Measurements from ENCODE around the gene SDK1. TPM values are rescaled to one million over a fixed set of nuclear protein-coding genes. Genes with fewer than 3 reads are reported as not detected.

Gene SDK1
- total and polyA plus RNA-seq, 10 of the 15 experiments (the other 5 are each of a cell fraction or from before 2014, with no cell fraction given) = 0.14 to 0.33 TPM; not detected in 8

GRCh38 chr7:3937146-3937545 is 636.1 kb downstream of the SDK1 start:
- WGBS (ENCODE audit: insufficient coverage, insufficient replicate concordance, low lambda C conversion rate, missing lambda C conversion rate) = 48% methylated on average over 7 of the region's 8 CpGs
- DNase-seq (ENCODE audit: low read depth, low spot score) = no peak
- Histone ChIP-seq H4K20me1 (ENCODE audit: control insufficient read depth, insufficient read depth) (no peaks in the 10 kb centered on the region), H3K9me3 (replicated peaks; ENCODE audit: control insufficient read depth, insufficient read depth, low read length) (no peaks in the 10 kb centered on the region; the same call in 2 of the 3 replicates), H2AFZ (ENCODE audit: control insufficient read depth, low read depth, low read length) (no peak overlapping the region), H3K79me2 (ENCODE audit: control insufficient read depth, insufficient read depth, low read length) (no peaks in the 10 kb centered on the region), H3K4me1 (ENCODE audit: control insufficient read depth, insufficient read depth, low read length) (no peaks in the 10 kb centered on the region), H3K4me2 (ENCODE audit: control insufficient read depth, insufficient read depth) (no peak overlapping the region), H3K27me3 (replicated peaks in 1 of 2; ENCODE audit: control insufficient read depth in 2 of 2, insufficient read depth in 2 of 2, low read length in 1 of 2) (no peaks in the 10 kb centered on the region), H3K36me3 (ENCODE audit: control insufficient read depth in 2 of 2, insufficient read depth in 2 of 2, low read length in 1 of 2) (no peaks in the 10 kb centered on the region), H3K27ac (ENCODE audit: control insufficient read depth, insufficient read depth) (no peak overlapping the region), H3K4me3 (no peak overlapping the region), H3K9ac (ENCODE audit: control insufficient read depth, insufficient read depth, low read length) (no peak overlapping the region)
- TF ChIP-seq E2F4 (IDR thresholded peaks at IDR 0.05; ENCODE audit: low read depth, low read length) = no peak
- TF ChIP-seq TARDBP (IDR thresholded peaks at IDR 0.05; ENCODE audit: borderline replicate concordance) = no peak
- no peak for TF ChIP-seq CBFB (IDR thresholded peaks at IDR 0.05; ENCODE audit: low read depth)
- TF ChIP-seq PBX3 (IDR thresholded peaks at IDR 0.05; ENCODE audit: insufficient replicate concordance, low read depth, low read length) = no peak
- no peak for TF ChIP-seq SMC3 (IDR thresholded peaks at IDR 0.05; ENCODE audit: borderline replicate concordance, low read length)
- no peak for TF ChIP-seq BCL11A (IDR thresholded peaks at IDR 0.05; ENCODE audit: low read depth, low read length)
- no peak for TF ChIP-seq IKZF1 (conservative IDR thresholded peaks at IDR 0.05)
- no peak for TF ChIP-seq SMAD1 (IDR thresholded peaks at IDR 0.05; ENCODE audit: low read depth, partially characterized antibody)
- TF ChIP-seq KLF5 (IDR thresholded peaks at IDR 0.05; ENCODE audit: partially characterized antibody) = no peak
- TF ChIP-seq CREB1 (IDR thresholded peaks at IDR 0.05; ENCODE audit: low read depth) = no peak
- no peak for TF ChIP-seq ZNF384 (IDR thresholded peaks at IDR 0.05; ENCODE audit: borderline replicate concordance, low read depth, low read length)
- TF ChIP-seq SUPT20H (IDR thresholded peaks at IDR 0.05; ENCODE audit: borderline replicate concordance, control insufficient read depth, low read depth, low read length) = no peak
- no peak for TF ChIP-seq WRNIP1 (IDR thresholded peaks at IDR 0.05; ENCODE audit: borderline replicate concordance, low read depth, low read length)
- no peak for FAIRE-seq
- CTCF ChIA-PET = no interaction called here
- SMC1A ChIA-PET (ENCODE audit: uncharacterized antibody, unreplicated experiment) = no interaction called here
- intact Hi-C loops (cut with micrococcal nuclease; ENCODE audit: unreplicated experiment) = no loop called here
- ATAC-seq = no peak
- no TSS peak for BruUV-seq (replicated peaks)
- in situ Hi-C loops (cut with MboI) = no loop called here
- POLR2A ChIA-PET = no interaction called here
- RAD21 ChIA-PET (ENCODE audit: unreplicated experiment) = no interaction called here

Measured in GM12878 (cell line).